Neuronal stem cell (in vitro differentiated cells): ENCODE data around the gene PTGIR.

ENCODE experiments used
- DNase-seq: peaks from one replicate; pipeline ENCODE4 v3.0.0-alpha.2; 2013; ENCODE audit warnings: low spot score
- H2AFZ ChIP-seq: one replicate; pipeline ENCODE4 v1.6.1; 2013; ENCODE audit warnings: mild to moderate bottlenecking, low read length, inconsistent platforms
- H2AK5ac ChIP-seq: 2 replicates; pipeline ENCODE4 v1.6.1; 2013; ENCODE audit warnings: low read depth, mild to moderate bottlenecking, inconsistent platforms, low read length, moderate library complexity, mixed read lengths
- H2BK120ac ChIP-seq: 2 replicates; pipeline ENCODE4 v1.6.1; 2013; ENCODE audit warnings: low read depth, mild to moderate bottlenecking, inconsistent platforms, low read length, moderate library complexity, mixed read lengths
- H2BK12ac ChIP-seq: one replicate; pipeline ENCODE4 v1.6.1; 2013; ENCODE audit warnings: low read length, inconsistent platforms
- H2BK15ac ChIP-seq: 2 replicates; pipeline ENCODE4 v1.6.1; 2013; ENCODE audit warnings: mild to moderate bottlenecking, low read length, inconsistent platforms, mixed read lengths
- H2BK5ac ChIP-seq: one replicate; pipeline ENCODE4 v1.6.1; 2013; ENCODE audit warnings: inconsistent platforms, mild to moderate bottlenecking, low read length, moderate library complexity
- H3K14ac ChIP-seq: one replicate; pipeline ENCODE4 v1.6.1; 2013; ENCODE audit warnings: low read length, inconsistent platforms
- H3K18ac ChIP-seq: 2 replicates; pipeline ENCODE4 v1.6.1; 2013; ENCODE audit warnings: low read length, inconsistent platforms
- H3K23ac ChIP-seq: 2 replicates; pipeline ENCODE4 v1.6.1; 2013; ENCODE audit warnings: low read depth, mild to moderate bottlenecking, mixed read lengths, low read length, inconsistent platforms; ENCODE audit not compliant: poor library complexity
- H3K27ac ChIP-seq: replicated peaks from 3 replicates; pipeline ENCODE4 v1.5.1; 2013; ENCODE audit warnings: low read length, inconsistent platforms
- H3K27me3 ChIP-seq, 3 experiments: 2 replicates each; pipeline ENCODE4 v1.6.1; 2013; ENCODE audit warnings: low read length in 3 of 3, mild to moderate bottlenecking in 2 of 3, inconsistent platforms in 1 of 3, low read depth in 1 of 3, mixed read lengths in 1 of 3, moderate library complexity in 1 of 3; ENCODE audit not compliant: control insufficient read depth in 3 of 3, insufficient read depth in 3 of 3
- H3K36me3 ChIP-seq, 2 donors: replicated peaks in 1 of 2; 2 replicates each; pipeline ENCODE4 v1.6.1; 2013; ENCODE audit warnings: low read length in 2 of 2; ENCODE audit not compliant: control insufficient read depth in 2 of 2, insufficient read depth in 2 of 2
- H3K4ac ChIP-seq: 2 replicates; pipeline ENCODE4 v1.6.1; 2013; ENCODE audit warnings: inconsistent platforms, mild to moderate bottlenecking, low read length, moderate library complexity
- H3K4me1 ChIP-seq, 2 donors: 1 replicate in 1 of 2; 2 replicates in 1 of 2; pipeline ENCODE4 v1.6.1; 2013; ENCODE audit warnings: low read length in 2 of 2, low read depth in 1 of 2; ENCODE audit not compliant: control insufficient read depth in 2 of 2, insufficient read depth in 1 of 2
- H3K4me2 ChIP-seq: one replicate; pipeline ENCODE4 v1.6.1; 2013; ENCODE audit warnings: mild to moderate bottlenecking, low read length, inconsistent platforms; ENCODE audit not compliant: insufficient read depth, poor library complexity, severe bottlenecking
- H3K4me3 ChIP-seq, 2 donors: 2 replicates each; pipeline ENCODE4 v1.5.1; 2013; ENCODE audit warnings: low read length in 2 of 2, mild to moderate bottlenecking in 2 of 2, inconsistent platforms in 1 of 2, moderate library complexity in 1 of 2
- H3K79me1 ChIP-seq: one replicate; pipeline ENCODE4 v1.6.1; 2013; ENCODE audit warnings: low read depth, mild to moderate bottlenecking, inconsistent platforms, low read length, moderate library complexity
- H3K9ac ChIP-seq: one replicate; pipeline ENCODE4 v1.6.1; 2013; ENCODE audit warnings: mild to moderate bottlenecking, low read depth, low read length, inconsistent platforms; ENCODE audit not compliant: poor library complexity
- H3K9me3 ChIP-seq, 2 donors: replicated peaks in 1 of 2; 2 replicates each; pipeline versions ENCODE3 to v1.6.1; 2013; ENCODE audit warnings: low read length in 2 of 2, mild to moderate bottlenecking in 2 of 2, inconsistent platforms in 1 of 2, low read depth in 1 of 2, mixed read lengths in 1 of 2, moderate library complexity in 1 of 2; ENCODE audit not compliant: control insufficient read depth in 2 of 2, insufficient read depth in 1 of 2
- H4K8ac ChIP-seq: one replicate; pipeline ENCODE4 v1.6.1; 2013; ENCODE audit warnings: low read depth, mild to moderate bottlenecking, inconsistent platforms, low read length, moderate library complexity
- H4K91ac ChIP-seq: one replicate; pipeline ENCODE4 v1.6.1; 2013; ENCODE audit warnings: low read length, low read depth, mild to moderate bottlenecking, inconsistent platforms; ENCODE audit not compliant: poor library complexity
- WGBS, 2 donors: extraction: QIAGEN DNeasy Blood & Tissue Kit; methylation state at CpG; one replicate each; pipeline ENCODE4 v1.1.7; 2013; ENCODE audit warnings: missing lambda C conversion rate in 2 of 2, mixed read lengths in 1 of 2; ENCODE audit not compliant: insufficient read length in 2 of 2, insufficient replicate concordance in 1 of 2; ENCODE audit errors: extremely low coverage in 2 of 2; 5-methylcytosine and 5-hydroxymethylcytosine counted together

Gene PTGIR

GRCh38 chr19:46586294-46586693 lies 38.6 kb downstream of the PTGIR start:
- Histone ChIP-seq H3K9me3 (no peaks in the 10 kb centered on the region), H3K4me1 (no peaks in the 10 kb centered on the region), H2AFZ (no peak overlapping the region), H2BK120ac (no peak overlapping the region), H3K27me3 (no peaks in the 10 kb centered on the region), H3K23ac (no peak overlapping the region), H3K27ac (no peak overlapping the region), H3K14ac (no peak overlapping the region), H2BK15ac (no peak overlapping the region), H2BK12ac (no peak overlapping the region), H3K9ac (no peak overlapping the region), H3K18ac (no peak overlapping the region), H3K4me2 (no peak overlapping the region), H2AK5ac (no peak overlapping the region), H3K79me1 (no peaks in the 10 kb centered on the region), H3K36me3 (no peaks in the 10 kb centered on the region), H4K91ac (no peak overlapping the region), H2BK5ac (no peak overlapping the region), H3K4ac (no peak overlapping the region), H3K4me3 (no peak overlapping the region), H4K8ac (no peak overlapping the region)
- no peak for DNase-seq
- WGBS, 2 donors, result no CpG with 5 or more reads among the region's 4 CpGs

GRCh38 chr19:46585539-46585938 lies 39.4 kb downstream of the PTGIR start:
- Histone ChIP-seq H3K4me1 (no peaks in the 10 kb centered on the region), H2AK5ac (no peak overlapping the region), H2AFZ (no peak overlapping the region), H3K27ac (no peak overlapping the region), H3K9me3 (no peaks in the 10 kb centered on the region), H3K4me2 (no peak overlapping the region), H3K27me3 (no peaks in the 10 kb centered on the region), H3K79me1 (no peaks in the 10 kb centered on the region), H4K8ac (no peak overlapping the region), H3K4ac (no peak overlapping the region), H3K23ac (no peak overlapping the region), H3K9ac (no peak overlapping the region), H3K4me3 (no peak overlapping the region), H3K18ac (no peak overlapping the region), H2BK5ac (no peak overlapping the region), H2BK12ac (no peak overlapping the region), H3K14ac (no peak overlapping the region), H2BK15ac (no peak overlapping the region), H2BK120ac (no peak overlapping the region), H4K91ac (no peak overlapping the region), H3K36me3 (no peaks in the 10 kb centered on the region)
- DNase-seq, result no peak
- no CpG with 5 or more reads among the region's 1 CpG for WGBS, 2 donors

- no peaks in the 10 kb centered on the region for H3K9me3 ChIP-seq
- H2AFZ ChIP-seq, result no peak overlapping the region
- H2BK12ac ChIP-seq, result no peak overlapping the region
- H2BK120ac ChIP-seq, result no peak overlapping the region
- H3K36me3 ChIP-seq, result no peaks in the 10 kb centered on the region
- H3K27me3 ChIP-seq, result no peaks in the 10 kb centered on the region
- H4K8ac ChIP-seq, result no peak overlapping the region
- H3K18ac ChIP-seq, result no peak overlapping the region
- no CpG with 5 or more reads among the region's 2 CpGs for WGBS, 2 donors
- no peak overlapping the region for H3K27ac ChIP-seq
- H3K4me1 ChIP-seq, result no peaks in the 10 kb centered on the region
- no peak overlapping the region for H3K4ac ChIP-seq
- no peak overlapping the region for H3K14ac ChIP-seq
- no peak overlapping the region for H4K91ac ChIP-seq
- H2BK5ac ChIP-seq, result no peak overlapping the region
- no peak overlapping the region for H3K4me2 ChIP-seq
- H3K79me1 ChIP-seq, result no peaks in the 10 kb centered on the region
- no peak overlapping the region for H2BK15ac ChIP-seq
- no peak overlapping the region for H3K9ac ChIP-seq
- H3K23ac ChIP-seq, result no peak overlapping the region
- no peak for DNase-seq
- no peak overlapping the region for H3K4me3 ChIP-seq
- H2AK5ac ChIP-seq, result no peak overlapping the region
These were observed 44.6 kb downstream of the PTGIR start for GRCh38 chr19:46580247-46580646.

- Histone ChIP-seq H3K18ac (no peak overlapping the region), H3K4ac (no peak overlapping the region), H3K27ac (no peak overlapping the region), H4K8ac (no peak overlapping the region), H3K4me1 (no peaks in the 10 kb centered on the region), H3K14ac (no peak overlapping the region), H4K91ac (no peak overlapping the region), H3K4me2 (no peak overlapping the region), H2AFZ (no peak overlapping the region), H3K27me3 (no peaks in the 10 kb centered on the region), H3K36me3 (no peaks in the 10 kb centered on the region), H2AK5ac (no peak overlapping the region), H3K23ac (no peak overlapping the region), H3K4me3 (no peak overlapping the region), H2BK5ac (no peak overlapping the region), H3K9me3 (no peaks in the 10 kb centered on the region), H3K79me1 (no peaks in the 10 kb centered on the region), H2BK120ac (no peak overlapping the region), H2BK12ac (no peak overlapping the region), H3K9ac (no peak overlapping the region), H2BK15ac (no peak overlapping the region)
- no CpG with 5 or more reads among the region's 8 CpGs for WGBS, 2 donors
- DNase-seq, result peak; percentile 14
These were observed 45.5 kb downstream of the PTGIR start for GRCh38 chr19:46579361-46579879.
